A549 (cell line): Measurements from ENCODE around the gene ITPKB. TPM values are rescaled to one million over a fixed set of nuclear protein-coding genes. Genes with fewer than 3 reads are reported as not detected.
A peak's percentile ranks its signal among the peaks of the same experiment; 100 is the strongest.

Source experiments
- ATAC-seq, 2 experiments: fragments of 200-7000 bp in 1 of 2; fragments of >200 bp in 1 of 2; cut with Nextera tagmentation in 1 of 2; cut with Tn5 transposase in 1 of 2; 3 replicates each; pipeline versions ENCODE4 v1.8.0 to v1.9.1; 2018 to 2020; ENCODE audit warnings: mild to moderate bottlenecking in 1 of 2, moderate library complexity in 1 of 2
- CTCF ChIA-PET: fragments of 300-600 bp; sonication (Branson Sonifier 250); formaldehyde crosslinking; extraction: SDS; loops from one replicate; lab custom pipeline; 2021; ENCODE audit warnings: antibody characterized with exemption, inconsistent platforms; lab: Yijun Ruan, JAX
- POLR2A ChIA-PET: fragments of 350-600 bp; formaldehyde crosslinking; extraction: SDS; loops from one replicate; lab custom pipeline; 2021; ENCODE audit warnings: antibody characterized with exemption, inconsistent platforms; lab: Yijun Ruan, JAX
- DNase-seq, 2 experiments: peaks; one replicate each; pipeline versions ENCODE4 v3.0.0 to v3.0.0-alpha.2; 2011 to 2016; ENCODE audit warnings: low read depth in 1 of 2, low spot score in 1 of 2
- FAIRE-seq: peaks from 2 replicates; lab custom pipeline; 2011; peaks lifted over from hg19 to GRCh38; lab: Jason Lieb, UNC
- H3K27ac ChIP-seq, 2 experiments: fragments of >200 bp; sonication (Bioruptor Twin); formaldehyde crosslinking; 3 replicates each; pipeline ENCODE4 v1.5.1; 2016 to 2017
- H3K4me1 ChIP-seq: fragments of >200 bp; sonication (Bioruptor Twin); formaldehyde crosslinking; 3 replicates; pipeline ENCODE4 v1.6.1; 2016
- H3K4me2 ChIP-seq: fragments of >200 bp; sonication (Bioruptor Twin); formaldehyde crosslinking; 3 replicates; pipeline ENCODE4 v1.6.1; 2016
- H3K4me3 ChIP-seq: fragments of >200 bp; sonication (Bioruptor Twin); formaldehyde crosslinking; 3 replicates; pipeline ENCODE4 v1.5.1; 2016
- H3K9me3 ChIP-seq: fragments of >200 bp; sonication (Bioruptor Twin); formaldehyde crosslinking; 3 replicates; pipeline ENCODE4 v1.6.1; 2016
- CBX8 ChIP-seq: fragments of 200-600 bp; sonication (generic); IDR thresholded peaks from 2 replicates; pipeline ENCODE4 v1.6.1; 2016
- CEBPB ChIP-seq, 2 experiments: fragments of >200 bp in 1 of 2; sonication (Bioruptor Twin) in 1 of 2; formaldehyde crosslinking in 1 of 2; IDR thresholded peaks; 2 replicates each; pipeline ENCODE4 v1.6.1; 2012 to 2016
- CHD4 ChIP-seq: fragments of 200-600 bp; sonication (generic); IDR thresholded peaks from 2 replicates; pipeline ENCODE4 v1.6.1; 2016; ENCODE audit warnings: antibody characterized with exemption, mild to moderate bottlenecking, borderline replicate concordance
- CTCF ChIP-seq: fragments of >200 bp; sonication (Bioruptor Twin); formaldehyde crosslinking; IDR thresholded peaks from 3 replicates; pipeline ENCODE4 v1.5.1; 2016
- E2F6 ChIP-seq: IDR thresholded peaks from 2 replicates; pipeline ENCODE4 v1.6.1; 2012; ENCODE audit warnings: low read depth, borderline replicate concordance
- EHF ChIP-seq: fragments of 250-450 bp; sonication (Bioruptor Pico); IDR thresholded peaks from 2 replicates; pipeline ENCODE4 v1.5.0; 2020; ENCODE audit warnings: mild to moderate bottlenecking
- ELK1 ChIP-seq: fragments of 150-350 bp; IDR thresholded peaks from 2 replicates; pipeline ENCODE4 v1.6.1; 2014; ENCODE audit warnings: low read depth, mild to moderate bottlenecking, low read length
- EP300 ChIP-seq, 2 experiments: fragments of >200 bp; sonication (Bioruptor Twin); formaldehyde crosslinking; IDR thresholded peaks; 2 replicates in 1 of 2; 3 replicates in 1 of 2; pipeline ENCODE4 v1.6.1; 2016 to 2017
- ESRRA ChIP-seq: fragments of 150-350 bp; IDR thresholded peaks from 2 replicates; pipeline ENCODE4 v1.6.1; 2014; ENCODE audit warnings: mild to moderate bottlenecking, low read length, borderline replicate concordance
- FOXS1 ChIP-seq: fragments of 250-450 bp; sonication (Bioruptor Pico); IDR thresholded peaks from 2 replicates; pipeline ENCODE4 v1.5.0; 2020; ENCODE audit warnings: mild to moderate bottlenecking, moderate library complexity
- GATA3 ChIP-seq: IDR thresholded peaks from 2 replicates; pipeline ENCODE4 v1.6.1; 2012; ENCODE audit warnings: borderline replicate concordance
- HES2 ChIP-seq: fragments of >200 bp; sonication (Bioruptor Twin); formaldehyde crosslinking; IDR thresholded peaks from 2 replicates; pipeline ENCODE4 v1.6.1; 2016
- HMGXB4 ChIP-seq: fragments of 250-450 bp; sonication (Bioruptor Pico); IDR thresholded peaks from 2 replicates; pipeline ENCODE4 v1.5.0; 2021; ENCODE audit warnings: mild to moderate bottlenecking, moderate library complexity, borderline replicate concordance
- JUNB ChIP-seq: fragments of >200 bp; sonication (Bioruptor Twin); formaldehyde crosslinking; IDR thresholded peaks from 2 replicates; pipeline ENCODE4 v1.6.1; 2016
- KDM1A ChIP-seq: fragments of 200-600 bp; sonication (generic); IDR thresholded peaks from 2 replicates; pipeline ENCODE4 v1.6.1; 2016; ENCODE audit warnings: low read depth, mild to moderate bottlenecking
- MAFK ChIP-seq: fragments of 450-650 bp; IDR thresholded peaks from 2 replicates; pipeline ENCODE4 v1.6.1; 2014; ENCODE audit not compliant: partially characterized antibody
- MYC ChIP-seq: IDR thresholded peaks from 2 replicates; pipeline ENCODE4 v1.6.1; 2012; ENCODE audit warnings: mild to moderate bottlenecking, inconsistent platforms, low read length, improper control_type of control experiment, borderline replicate concordance
- NR3C1 ChIP-seq: fragments of >200 bp; sonication (Bioruptor Twin); formaldehyde crosslinking; IDR thresholded peaks from 3 replicates; pipeline ENCODE4 v1.6.1; 2017
- POLR2A ChIP-seq: IDR thresholded peaks from 2 replicates; pipeline ENCODE4 v1.6.1; 2012; ENCODE audit warnings: mild to moderate bottlenecking, low read length
- POLR2AphosphoS2 ChIP-seq: conservative IDR thresholded peaks from 2 replicates; pipeline ENCODE4 v1.6.1; 2012; ENCODE audit warnings: low read length, improper control_type of control experiment, inconsistent platforms
- RARB ChIP-seq: fragments of 250-450 bp; sonication (Bioruptor Pico); IDR thresholded peaks from 2 replicates; pipeline ENCODE4 v1.8.0; 2021; ENCODE audit warnings: mild to moderate bottlenecking, moderate library complexity
- SMC3 ChIP-seq: fragments of >200 bp; sonication (Bioruptor Twin); formaldehyde crosslinking; IDR thresholded peaks from 3 replicates; pipeline ENCODE4 v1.6.1; 2018; ENCODE audit warnings: inconsistent platforms
- TFCP2L1 ChIP-seq: fragments of 250-450 bp; sonication (Bioruptor Pico); IDR thresholded peaks from 2 replicates; pipeline ENCODE4 v1.5.0; 2021; ENCODE audit warnings: mild to moderate bottlenecking
- ZFP36 ChIP-seq: fragments of 450-650 bp; IDR thresholded peaks from 2 replicates; pipeline ENCODE4 v1.6.1; 2014; ENCODE audit warnings: borderline replicate concordance; ENCODE audit not compliant: partially characterized antibody
- ZSCAN20 ChIP-seq: fragments of 250-450 bp; sonication (Bioruptor Pico); IDR thresholded peaks from 2 replicates; pipeline ENCODE4 v1.8.0; 2022; ENCODE audit warnings: mild to moderate bottlenecking, moderate library complexity
- WGBS: methylation state at CpG from one replicate; pipeline ENCODE4 v1.1.6; 2017; ENCODE audit errors: missing lambda C conversion rate; 5-methylcytosine and 5-hydroxymethylcytosine counted together
- polyA plus RNA-seq, 4 experiments: library from polyadenylated mRNA; depleted of rRNA in 3 of 4; stranded (reverse); fragments of >200 nt; fragmentation: RNase III in 1 of 4; extraction: RNeasy Plus Mini Kit Qiagen cat#74134 plus additional on column Dnase treatment in 1 of 4; gene quantifications; 2 replicates in 3 of 4; 3 replicates in 1 of 4; pipeline ENCODE4 v1.2.3, GENCODE V29; 2011 to 2017

ITPKB gene
- polyA plus RNA-seq, 2 of the 4 experiments (the other 2 are of a cell fraction) = 1.7 to 2.8 TPM

GRCh38 chr1:226709953-226710352 lies 29.1 kb downstream of the ITPKB start:
- no peak for DNase-seq
- POLR2A ChIA-PET = no interaction called here
- 0 out of 3 replicates have a peak, but pooled peaks cover 3% of the 10 kb centered on the region for H3K4me1 ChIP-seq
- no peak for TF ChIP-seq POLR2A
- TF ChIP-seq CHD4 = no peak
- no peak for TF ChIP-seq HMGXB4
- TF ChIP-seq MAFK = no peak
- no peak for TF ChIP-seq EP300 (IDR thresholded peaks at IDR 0.05)
- no peak for TF ChIP-seq RARB (CRISPR knock-in tag)
- no peak for TF ChIP-seq CEBPB (IDR thresholded peaks at IDR 0.05)
- TF ChIP-seq E2F6 = no peak
- TF ChIP-seq FOXS1 = no peak
- TF ChIP-seq TFCP2L1 (CRISPR knock-in tag) = no peak
- no peak for TF ChIP-seq JUNB
- no peak for TF ChIP-seq MYC
- no peak for TF ChIP-seq CBX8
- TF ChIP-seq NR3C1 = no peak
- TF ChIP-seq, all 56 proteins: peak for 0
- H3K9me3 ChIP-seq = no peaks in the 10 kb centered on the region
- ATAC-seq (no peak), FAIRE-seq (no peak)
- WGBS = 83% methylated on average over 4 of the region's 4 CpGs
- H3K4me2 ChIP-seq = no peak overlapping the region
- CTCF ChIA-PET = interaction anchor here (1.1 to 2.0 kb wide), 4 partner anchors 11 to 118 kb away, joined by 3 to 9 read pairs (median 4); no protein-coding TSS in a partner anchor
- H3K4me3 ChIP-seq = no peak overlapping the region
- no peak overlapping the region for H3K27ac ChIP-seq

GRCh38 chr1:226708967-226709396 lies 30.1 kb downstream of the ITPKB start:
- WGBS = 63% methylated on average over 5 of the region's 5 CpGs
- H3K9me3 ChIP-seq = no peaks in the 10 kb centered on the region
- POLR2A ChIA-PET = no interaction called here
- CTCF ChIA-PET = interaction anchor here (1.3 to 1.4 kb wide), 2 partner anchors 11 to 12 kb away, joined by 3 read pairs; no protein-coding TSS in a partner anchor
- no peak overlapping the region for H3K27ac ChIP-seq
- DNase-seq (no peak), FAIRE-seq (no peak)
- H3K4me3 ChIP-seq = no peak overlapping the region
- no peak for TF ChIP-seq ZSCAN20 (CRISPR knock-in tag)
- no peak for TF ChIP-seq ELK1
- no peak for TF ChIP-seq ZFP36
- no peak for TF ChIP-seq JUNB
- no peak for TF ChIP-seq CTCF
- TF ChIP-seq ESRRA = no peak
- TF ChIP-seq RARB (CRISPR knock-in tag) = no peak
- TF ChIP-seq EHF (CRISPR knock-in tag) = no peak
- TF ChIP-seq GATA3 = no peak
- TF ChIP-seq NR3C1 = no peak
- TF ChIP-seq HES2 = no peak
- TF ChIP-seq POLR2AphosphoS2 = no peak
- no peak for TF ChIP-seq SMC3
- TF ChIP-seq TFCP2L1 (CRISPR knock-in tag) = no peak
- TF ChIP-seq KDM1A = no peak
- TF ChIP-seq, all 56 proteins: peak for 0
- 0 out of 6 replicates have a peak, but pooled peaks of 1 of the 2 experiments have one; percentile 35 for ATAC-seq
- Histone ChIP-seq H3K4me1 (0 out of 3 replicates have a peak, but pooled peaks cover 3% of the 10 kb centered on the region), H3K4me2 (no peak overlapping the region)
